ENCODE data around the gene COQ10A. TPM values are rescaled to one million over a fixed set of nuclear protein-coding genes. Genes with fewer than 3 reads are reported as not detected.

The COQ10A gene
- total RNA-seq, 1 experiment from 2014 or later: 26.1 TPM

DNA sequence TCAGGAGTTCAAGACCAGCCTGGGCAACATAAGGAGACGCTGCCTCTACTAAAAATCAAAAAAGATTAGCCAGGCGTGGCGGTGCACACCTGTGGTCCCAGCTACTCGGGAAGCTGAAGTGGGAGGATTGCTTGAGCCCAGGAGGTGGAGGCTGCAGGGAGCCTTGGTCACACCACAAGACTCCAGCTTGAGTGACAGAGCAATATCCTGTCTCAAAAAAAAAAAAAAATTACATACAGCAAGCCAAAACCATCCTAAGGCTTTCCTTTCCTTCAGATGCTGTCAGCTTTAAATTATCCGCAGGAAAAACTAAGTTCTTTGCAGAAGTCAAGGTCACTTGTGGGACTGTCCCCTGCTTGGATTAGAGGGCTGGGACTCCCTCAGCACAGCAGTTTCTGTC, 32.1 kb downstream of the COQ10A start:
- H3T11ph ChIP-seq (ENCODE audit: low read length): no peak overlapping the region
- no peak for DNase-seq
- H2AK5ac ChIP-seq (ENCODE audit: insufficient read length, low read length): no peak overlapping the region
- no peak overlapping the region for H3K56ac ChIP-seq (ENCODE audit: insufficient read length, low read depth, low read length)
- no peak overlapping the region for H3K27ac ChIP-seq (ENCODE audit: insufficient read length, low read depth, low read length)
- H3K9ac ChIP-seq (ENCODE audit: extremely low read depth, insufficient read length, low read length): peak overlapping the region; percentile 87
- H2BK12ac ChIP-seq (ENCODE audit: insufficient read length, low read depth, low read length): no peak overlapping the region
- no peak overlapping the region for H2BK5ac ChIP-seq (ENCODE audit: insufficient read length, low read length)
- no peak overlapping the region for H2AFZ ChIP-seq (ENCODE audit: low read length)
- no peak overlapping the region for H2BK15ac ChIP-seq (ENCODE audit: low read depth, low read length)
- no peaks in the 10 kb centered on the region for H3K9me3 ChIP-seq (ENCODE audit: control insufficient read depth, low read depth, low read length)
- no peak overlapping the region for H4K8ac ChIP-seq (replicated peaks; ENCODE audit: insufficient read length, low read depth, low read length)
- H3K79me2 ChIP-seq (ENCODE audit: insufficient read depth, low read length): peaks cover 15% of the 10 kb centered on the region; the same call in 1 of the 2 replicates
- no peak overlapping the region for H2BK120ac ChIP-seq (ENCODE audit: low read depth, low read length, poor library complexity, severe bottlenecking)
- H3K23ac ChIP-seq (ENCODE audit: insufficient read length, low read depth, low read length): no peak overlapping the region
- no CpG with 5 or more reads among the region's 5 CpGs for WGBS (ENCODE audit: extremely low coverage, insufficient read length, low lambda C conversion rate)
- peaks cover 4 to 38% (median 14%) of the 10 kb centered on the region in 3 experiments; a peak in 6 of 7 replicates for H3K36me3 Mint-ChIP-seq (ENCODE audit: insufficient read depth in 1 of 3, low read depth in 3 of 3)
- no peak overlapping the region for H4K91ac ChIP-seq (ENCODE audit: insufficient read length, low read depth, low read length)
- H3K4me1 Mint-ChIP-seq: peaks cover 15 to 19% of the 10 kb centered on the region in 2 experiments
- H3K4me1 ChIP-seq (ENCODE audit: insufficient read depth, low read length): no peaks in the 10 kb centered on the region; the same call in 1 of the 2 replicates
- TF ChIP-seq, protein P1, sequence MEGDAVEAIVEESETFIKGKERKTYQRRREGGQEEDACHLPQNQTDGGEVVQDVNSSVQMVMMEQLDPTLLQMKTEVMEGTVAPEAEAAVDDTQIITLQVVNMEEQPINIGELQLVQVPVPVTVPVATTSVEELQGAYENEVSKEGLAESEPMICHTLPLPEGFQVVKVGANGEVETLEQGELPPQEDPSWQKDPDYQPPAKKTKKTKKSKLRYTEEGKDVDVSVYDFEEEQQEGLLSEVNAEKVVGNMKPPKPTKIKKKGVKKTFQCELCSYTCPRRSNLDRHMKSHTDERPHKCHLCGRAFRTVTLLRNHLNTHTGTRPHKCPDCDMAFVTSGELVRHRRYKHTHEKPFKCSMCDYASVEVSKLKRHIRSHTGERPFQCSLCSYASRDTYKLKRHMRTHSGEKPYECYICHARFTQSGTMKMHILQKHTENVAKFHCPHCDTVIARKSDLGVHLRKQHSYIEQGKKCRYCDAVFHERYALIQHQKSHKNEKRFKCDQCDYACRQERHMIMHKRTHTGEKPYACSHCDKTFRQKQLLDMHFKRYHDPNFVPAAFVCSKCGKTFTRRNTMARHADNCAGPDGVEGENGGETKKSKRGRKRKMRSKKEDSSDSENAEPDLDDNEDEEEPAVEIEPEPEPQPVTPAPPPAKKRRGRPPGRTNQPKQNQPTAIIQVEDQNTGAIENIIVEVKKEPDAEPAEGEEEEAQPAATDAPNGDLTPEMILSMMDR (conservative IDR thresholded peaks at IDR 0.05): no peak
- H2BK20ac ChIP-seq (ENCODE audit: low read depth, low read length, poor library complexity, severe bottlenecking): no peak overlapping the region
- no peak overlapping the region for H3K4ac ChIP-seq (ENCODE audit: low read depth, low read length)
- peak overlapping the region; percentile 95 to 96 for H3K4me3 Mint-ChIP-seq
- peaks cover 15% of the 10 kb centered on the region for H3K79me1 ChIP-seq (ENCODE audit: insufficient read depth, low read depth, low read length, poor library complexity, severe bottlenecking)
- H3K9me3 Mint-ChIP-seq: no peaks in the 10 kb centered on the region
- no peaks in the 10 kb centered on the region for H4K20me1 ChIP-seq (ENCODE audit: control insufficient read depth, insufficient read depth, insufficient read length)
- no peak overlapping the region for H3K27ac Mint-ChIP-seq
- no peaks in the 10 kb centered on the region for H3K27me3 ChIP-seq (ENCODE audit: insufficient read depth, low read length)
- H3K14ac ChIP-seq (ENCODE audit: insufficient read depth, low read length): no peak overlapping the region
- H3K4me2 ChIP-seq (ENCODE audit: insufficient read depth, insufficient read length, low read length): peak overlapping the region; percentile 96
- peaks cover 11% of the 10 kb centered on the region for H3K23me2 ChIP-seq (ENCODE audit: insufficient read length, low read depth, low read length, poor library complexity, severe bottlenecking)
- no peak overlapping the region for H3K18ac ChIP-seq (ENCODE audit: insufficient read length, low read depth, low read length)
- H3K27me3 Mint-ChIP-seq (ENCODE audit: low read depth): no peaks in the 10 kb centered on the region
- no peak overlapping the region for H4K5ac ChIP-seq (ENCODE audit: insufficient read length, low read depth, low read length)
